T-helper 22 cell (primary cell): ENCODE measurements around the gene EFEMP1.

Experiments
- DNase-seq: peaks from one replicate; pipeline ENCODE4 v3.0.0-alpha.2; 2020; ENCODE audit warnings: low read depth

The EFEMP1 gene

GRCh38 chr2:55896633-55897032 is 26.9 kb downstream of the EFEMP1 start:
- no peak for DNase-seq

- DNase-seq = no peak
Observed at GRCh38 chr2:55894720-55895119, 28.9 kb downstream of the EFEMP1 start.

GRCh38 chr2:55891671-55892094 is 31.9 kb downstream of the EFEMP1 start:
- DNase-seq = no peak

GRCh38 chr2:55888936-55889335 is 34.6 kb downstream of the EFEMP1 start:
- DNase-seq = no peak

GRCh38 chr2:55887901-55888624 is 35.5 kb downstream of the EFEMP1 start:
- DNase-seq = no peak

GRCh38 chr2:55887351-55887750 is 36.2 kb downstream of the EFEMP1 start:
- no peak for DNase-seq

- no peak for DNase-seq
Observed at GRCh38 chr2:55885944-55886281, 37.7 kb downstream of the EFEMP1 start.

- no peak for DNase-seq
Observed at GRCh38 chr2:55885127-55885943, 38.2 kb downstream of the EFEMP1 start.

- no peak for DNase-seq
Observed at GRCh38 chr2:55883829-55884228, 39.8 kb downstream of the EFEMP1 start.

- no peak for DNase-seq
Observed at GRCh38 chr2:55883357-55883756, 40.2 kb downstream of the EFEMP1 start.

- no peak for DNase-seq
Observed at GRCh38 chr2:55882954-55883353, 40.6 kb downstream of the EFEMP1 start.

GRCh38 chr2:55880416-55881143 is 43.0 kb downstream of the EFEMP1 start:
- no peak for DNase-seq

GRCh38 chr2:55879976-55880375 is 43.6 kb downstream of the EFEMP1 start:
- DNase-seq = no peak

GRCh38 chr2:55877087-55877436 is 46.5 kb downstream of the EFEMP1 start:
- DNase-seq = no peak

GRCh38 chr2:55876429-55877086 is 47.0 kb downstream of the EFEMP1 start:
- DNase-seq = no peak

- no peak for DNase-seq
Observed at GRCh38 chr2:55875434-55876135, 48.0 kb downstream of the EFEMP1 start.

GRCh38 chr2:55874338-55874737 is 49.2 kb downstream of the EFEMP1 start:
- DNase-seq = no peak

- no peak for DNase-seq
Observed at GRCh38 chr2:55871637-55872036, 51.9 kb downstream of the EFEMP1 start.

GRCh38 chr2:55869637-55870325 is 53.8 kb downstream of the EFEMP1 start:
- DNase-seq = no peak

GRCh38 chr2:55865096-55865835 is 58.3 kb downstream of the EFEMP1 start:
- no peak for DNase-seq
